Ovary (tissue), 9 donors: ENCODE results near the gene SIGLECL1. TPM values are rescaled to one million over a fixed set of nuclear protein-coding genes. Genes with fewer than 3 reads are reported as not detected.

ENCODE experiments used
- DNase-seq, 5 donors: peaks; one replicate each; pipeline ENCODE4 v3.0.0-alpha.2; 2019 to 2020
- H3K27ac ChIP-seq, 2 donors: fragments of 200-600 bp; one replicate each; pipeline versions ENCODE4 v1.5.1 to v1.8.0; 2019 to 2022
- H3K27me3 ChIP-seq: fragments of 200-600 bp; one replicate; pipeline ENCODE4 v1.8.0; 2022
- H3K36me3 ChIP-seq: fragments of 200-600 bp; sonication (generic); one replicate; pipeline ENCODE4 v1.5.1; 2019
- H3K4me1 ChIP-seq: one replicate; pipeline ENCODE4 v1.8.1; 2013; ENCODE audit warnings: mild to moderate bottlenecking, moderate library complexity; ENCODE audit not compliant: insufficient read depth
- H3K4me3 ChIP-seq: fragments of 200-600 bp; sonication (generic); one replicate; pipeline ENCODE4 v1.5.1; 2017
- H3K9me3 ChIP-seq, 2 donors: fragments of 200-600 bp in 1 of 2; sonication (generic) in 1 of 2; one replicate each; pipeline versions ENCODE4 v1.5.1 to v1.8.1; 2013 to 2019; ENCODE audit warnings: mild to moderate bottlenecking in 1 of 2, moderate library complexity in 1 of 2
- CTCF ChIP-seq, 3 donors: fragments of 450-650 bp in 2 of 3; fragments of 200-600 bp in 1 of 3; IDR thresholded peaks; one replicate each; pipeline versions ENCODE4 v1.5.1 to v1.8.0; 2016 to 2022; ENCODE audit warnings: antibody characterized with exemption in 3 of 3, mild to moderate bottlenecking in 1 of 3
- EP300 ChIP-seq: sonication (generic); formaldehyde crosslinking; IDR thresholded peaks from one replicate; pipeline ENCODE4 v1.6.1; 2017; ENCODE audit warnings: antibody characterized with exemption
- POLR2A ChIP-seq: fragments of 450-650 bp; IDR thresholded peaks from one replicate; pipeline ENCODE4 v1.6.1; 2017; ENCODE audit warnings: antibody characterized with exemption, mild to moderate bottlenecking, moderate library complexity
- WGBS, 3 donors: extraction: QIAGEN DNeasy Blood & Tissue Kit in 1 of 3; methylation state at CpG; one replicate each; pipeline versions ENCODE4 v1.1.5 to v1.1.7; 2013 to 2017; 5-methylcytosine and 5-hydroxymethylcytosine counted together
- intact Hi-C, 4 donors: fragments of 100-400 bp; cut with DNase I; formaldehyde crosslinking; loops; one replicate each; pipeline versions ENCODE4 v1.11.0 to v1.15.1; 2022 to 2023
- polyA plus RNA-seq, 2 donors: library from polyadenylated mRNA; stranded (reverse); fragments of 200-250 nt in 1 of 2; fragments of 350-450 nt in 1 of 2; fragmentation: Illumina TruSeq in 1 of 2; extraction: RNeasy Lipid Tissue Mini Kit (QIAGEN cat#74804) in 1 of 2; gene quantifications; one replicate each; pipeline ENCODE4 v1.2.3, GENCODE V29; 2013 to 2014
- total RNA-seq, 7 donors: library from RNA; depleted of rRNA in 2 of 7; stranded (reverse); fragments of >200 nt in 2 of 7; fragmentation: NEBNext Ultra II Directional in 3 of 7; extraction: Animal tissue kit (Norgen Biotek cat#: 25700) in 3 of 7; gene quantifications; one replicate each; pipeline versions ENCODE4 v1.1.0 to v1.2.4, GENCODE V29; 2016 to 2023
- donor health status: DM: no; HTN: no; CAD: no; lungs with moderate emphysema.
- donor health status: DM: no; HTN: no; CAD: no.
- donor health status: Bipolar disorder and iron deficiency.
- donor health status: DM: yes; HTN: yes; CAD: no.
- donor health status: DM: no; HTN: no; CAD: no.
- donor health status: DM: yes; HTN: yes; CAD: no.

SIGLECL1 gene
- total and polyA plus RNA-seq, 9 donors = not detected

- TF ChIP-seq POLR2A (no peak), EP300 (no peak), CTCF (IDR thresholded peaks at IDR 0.05) (no peak)
- Histone ChIP-seq H3K27ac (no peak overlapping the region), H3K9me3 (no peaks in the 10 kb centered on the region), H3K27me3 (no peaks in the 10 kb centered on the region), H3K36me3 (no peaks in the 10 kb centered on the region), H3K4me3 (no peak overlapping the region), H3K4me1 (no peaks in the 10 kb centered on the region)
- WGBS, 3 donors = 56 to 68% (median 57%) methylated on average over 2 of the region's 2 CpGs
- intact Hi-C loops = no loop called here
- no peak for DNase-seq
Observed at GRCh38 chr19:51227326-51227725, 23.6 kb upstream of the SIGLECL1 start.

- TF ChIP-seq EP300 = no peak
- TF ChIP-seq CTCF (IDR thresholded peaks at IDR 0.05) = no peak
- no peak for TF ChIP-seq POLR2A
- intact Hi-C loops = no loop called here
Observed at GRCh38 chr19:51227966-51228365, 22.9 kb upstream of the SIGLECL1 start.

GRCh38 chr19:51240866-51241265 is 10.0 kb upstream of the SIGLECL1 start:
- H3K27ac ChIP-seq = no peak overlapping the region
- intact Hi-C loops = no loop called here
- H3K4me1 ChIP-seq = no peaks in the 10 kb centered on the region
- DNase-seq = no peak
- H3K9me3 ChIP-seq = no peaks in the 10 kb centered on the region
- no peaks in the 10 kb centered on the region for H3K27me3 ChIP-seq
- H3K36me3 ChIP-seq = no peaks in the 10 kb centered on the region
- 84 to 95% (median 85%) methylated on average over 7 of the region's 7 CpGs for WGBS, 3 donors
- no peak for TF ChIP-seq EP300
- no peak for TF ChIP-seq CTCF (IDR thresholded peaks at IDR 0.05)
- no peak for TF ChIP-seq POLR2A
- no peak overlapping the region for H3K4me3 ChIP-seq

More at GRCh38 chr19:51227966-51228365, 22.9 kb upstream of the SIGLECL1 start:
- H3K4me3 ChIP-seq = no peak overlapping the region
- 84 to 92% (median 88%) methylated on average over 2 of the region's 2 CpGs for WGBS, 3 donors
- no peaks in the 10 kb centered on the region for H3K9me3 ChIP-seq
- H3K27ac ChIP-seq = no peak overlapping the region
- no peaks in the 10 kb centered on the region for H3K27me3 ChIP-seq
- DNase-seq = no peak
- H3K36me3 ChIP-seq = no peaks in the 10 kb centered on the region
- no peaks in the 10 kb centered on the region for H3K4me1 ChIP-seq

GRCh38 chr19:51242881-51243630 is 7.8 kb upstream of the SIGLECL1 start:
- H3K9me3 ChIP-seq = no peaks in the 10 kb centered on the region
- 62 to 71% (median 65%) methylated on average over 8 of the region's 8 CpGs for WGBS, 3 donors
- no peak overlapping the region for H3K4me3 ChIP-seq
- intact Hi-C loops = no loop called here
- H3K4me1 ChIP-seq = no peaks in the 10 kb centered on the region
- H3K27ac ChIP-seq = no peak overlapping the region
- H3K27me3 ChIP-seq = no peaks in the 10 kb centered on the region
- H3K36me3 ChIP-seq = no peaks in the 10 kb centered on the region
- DNase-seq = no peak
- TF ChIP-seq CTCF (IDR thresholded peaks at IDR 0.05) = no peak
